Osteocyte (in vitro differentiated cells): ENCODE data around the gene MAX. TPM values are rescaled to one million over a fixed set of nuclear protein-coding genes. Genes with fewer than 3 reads are reported as not detected.
A peak's percentile ranks its signal among the peaks of the same experiment; 100 is the strongest.

Experiments used
- DNase-seq: peaks from one replicate; pipeline ENCODE4 v3.0.0; 2021; ENCODE audit warnings: mixed read lengths; ENCODE audit not compliant: unreplicated experiment; ENCODE audit errors: extremely low spot score
- H3K27ac Mint-ChIP-seq: one replicate; pipeline ENCODE4 v1.8.0; 2021; ENCODE audit warnings: mild to moderate bottlenecking, mixed read lengths; ENCODE audit not compliant: unreplicated experiment
- H3K27me3 Mint-ChIP-seq: one replicate; pipeline ENCODE4 v1.8.0; 2021; ENCODE audit warnings: mixed read lengths; ENCODE audit not compliant: unreplicated experiment
- H3K36me3 Mint-ChIP-seq: one replicate; pipeline ENCODE4 v1.8.0; 2021; ENCODE audit warnings: mixed read lengths; ENCODE audit not compliant: unreplicated experiment
- H3K4me1 Mint-ChIP-seq: one replicate; pipeline ENCODE4 v1.8.0; 2021; ENCODE audit warnings: mixed read lengths; ENCODE audit not compliant: unreplicated experiment
- H3K4me3 Mint-ChIP-seq: one replicate; pipeline ENCODE4 v1.8.0; 2021; ENCODE audit warnings: mild to moderate bottlenecking, moderate library complexity, mixed read lengths; ENCODE audit not compliant: unreplicated experiment
- H3K9me3 Mint-ChIP-seq: one replicate; pipeline ENCODE4 v1.8.0; 2021; ENCODE audit warnings: mixed read lengths; ENCODE audit not compliant: unreplicated experiment
- CTCF ChIP-seq: fragments of 200-600 bp; sonication (generic); IDR thresholded peaks from 2 replicates; pipeline ENCODE4 v1.5.0; 2021; ENCODE audit warnings: antibody characterized with exemption, mild to moderate bottlenecking, moderate library complexity
- long read RNA-seq: library from polyadenylated mRNA; unstranded; transcript quantifications from one replicate; pipeline ENCODE4 v2.0.0, GENCODE V29; 2021
- total RNA-seq: library from RNA; stranded (reverse); gene quantifications from 2 replicates; pipeline ENCODE4 v1.2.1, GENCODE V29; 2021

MAX gene
- 119 and 120 TPM in 2 replicates for total RNA-seq
- long read RNA-seq, transcript MAX-205 (5 exons, 1,546 nt) = minor isoform, 12 of 38 reads
- long read RNA-seq, transcript MAX-204 (4 exons, 1,973 nt) = major isoform, 16 of 38 reads
- long read RNA-seq, partial matches to known transcripts = 2 of 38 reads
- long read RNA-seq, other reads (novel, unspliced or antisense) = 8 of 38 reads

GRCh38 chr14:65102441-65103149 lies at the start of gene MAX:
Gene MAX, minus strand, starts transcription at chr14:65102517. Its CDS starts 178 bp downstream, at chr14:65102339.
- peaks cover 3% of the 10 kb centered on the region for H3K36me3 Mint-ChIP-seq
- H3K27ac Mint-ChIP-seq = peak within 1 kb of the TSS; percentile 88
- peaks cover 31% of the 10 kb centered on the region for H3K4me1 Mint-ChIP-seq
- TF ChIP-seq CTCF = no peak
- peak; percentile 99 for DNase-seq
- H3K4me3 Mint-ChIP-seq = peak within 1 kb of the TSS; percentile 86
- H3K9me3 Mint-ChIP-seq = no peaks in the 10 kb centered on the region
- no peaks in the 10 kb centered on the region for H3K27me3 Mint-ChIP-seq

GRCh38 chr14:65151609-65151956 lies 49.3 kb upstream of the MAX start:
- no peaks in the 10 kb centered on the region for H3K4me1 Mint-ChIP-seq
- peaks cover 31% of the 10 kb centered on the region for H3K27me3 Mint-ChIP-seq
- DNase-seq = no peak
- TF ChIP-seq CTCF = no peak
- H3K9me3 Mint-ChIP-seq = no peaks in the 10 kb centered on the region
- H3K36me3 Mint-ChIP-seq = no peaks in the 10 kb centered on the region
- no peak overlapping the region for H3K4me3 Mint-ChIP-seq
- H3K27ac Mint-ChIP-seq = no peak overlapping the region

GRCh38 chr14:65150898-65151608 lies 48.7 kb upstream of the MAX start:
- no peaks in the 10 kb centered on the region for H3K36me3 Mint-ChIP-seq
- no peak for TF ChIP-seq CTCF
- H3K4me3 Mint-ChIP-seq = no peak overlapping the region
- H3K27me3 Mint-ChIP-seq = peaks cover 35% of the 10 kb centered on the region
- H3K4me1 Mint-ChIP-seq = no peaks in the 10 kb centered on the region
- no peak overlapping the region for H3K27ac Mint-ChIP-seq
- no peak for DNase-seq
- no peaks in the 10 kb centered on the region for H3K9me3 Mint-ChIP-seq

GRCh38 chr14:65149116-65149515 lies 46.8 kb upstream of the MAX start:
- H3K9me3 Mint-ChIP-seq = no peaks in the 10 kb centered on the region

More at GRCh38 chr14:65149116-65149515, 46.8 kb upstream of the MAX start:
- no peak for DNase-seq
- H3K36me3 Mint-ChIP-seq = no peaks in the 10 kb centered on the region
- peaks cover 47% of the 10 kb centered on the region for H3K27me3 Mint-ChIP-seq
- H3K27ac Mint-ChIP-seq = no peak overlapping the region
- H3K4me1 Mint-ChIP-seq = no peaks in the 10 kb centered on the region
- no peak for TF ChIP-seq CTCF
- no peak overlapping the region for H3K4me3 Mint-ChIP-seq
